Epithelial cell of esophagus (primary cell): ENCODE data around the gene RAB3A.

Source experiments
- DNase-seq: peaks from one replicate; pipeline ENCODE4 v3.0.0; 2010; ENCODE audit warnings: low read depth
- H3K4me3 ChIP-seq: 2 replicates; pipeline ENCODE4 v1.5.1; 2011; ENCODE audit warnings: mild to moderate bottlenecking, low read length, control low read depth
- TF ChIP-seq, protein P1 (sequence below): IDR thresholded peaks from 2 replicates; pipeline ENCODE4 v1.5.1; 2011; ENCODE audit warnings: low read depth, mild to moderate bottlenecking, low read length, control low read depth, inconsistent platforms; ENCODE audit not compliant: insufficient read depth; ENCODE audit errors: missing control alignments

Gene RAB3A

DNA sequence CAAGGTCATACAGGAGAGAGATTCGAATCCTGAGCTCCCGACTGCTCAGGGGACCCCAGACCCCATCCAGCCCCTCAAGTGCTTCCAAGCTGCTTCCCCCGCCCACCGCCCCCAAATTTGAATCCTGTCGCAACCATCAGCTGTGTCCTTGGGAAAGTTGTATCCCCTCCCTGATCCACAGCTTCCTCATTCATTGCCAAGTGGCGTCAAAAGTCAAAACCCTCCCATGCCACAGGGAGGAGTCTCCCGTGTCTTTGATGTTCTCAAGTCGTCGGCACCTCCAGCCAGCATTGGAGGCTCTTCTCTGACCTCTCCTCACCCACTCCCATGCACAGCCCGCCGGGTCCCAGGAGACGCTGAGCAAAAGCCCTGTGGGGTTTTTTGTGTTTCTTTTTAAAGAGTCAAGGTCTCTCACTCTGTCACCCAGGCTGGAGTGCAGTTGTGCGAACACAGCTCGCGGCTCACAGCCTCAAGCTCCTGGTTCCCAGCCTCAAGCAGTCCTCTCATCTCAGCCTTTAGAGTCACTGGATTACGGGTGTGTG, 33.1 kb downstream of the RAB3A start:
- H3K4me3 ChIP-seq = no peak overlapping the region
- no peak for DNase-seq
- TF ChIP-seq, protein P1, sequence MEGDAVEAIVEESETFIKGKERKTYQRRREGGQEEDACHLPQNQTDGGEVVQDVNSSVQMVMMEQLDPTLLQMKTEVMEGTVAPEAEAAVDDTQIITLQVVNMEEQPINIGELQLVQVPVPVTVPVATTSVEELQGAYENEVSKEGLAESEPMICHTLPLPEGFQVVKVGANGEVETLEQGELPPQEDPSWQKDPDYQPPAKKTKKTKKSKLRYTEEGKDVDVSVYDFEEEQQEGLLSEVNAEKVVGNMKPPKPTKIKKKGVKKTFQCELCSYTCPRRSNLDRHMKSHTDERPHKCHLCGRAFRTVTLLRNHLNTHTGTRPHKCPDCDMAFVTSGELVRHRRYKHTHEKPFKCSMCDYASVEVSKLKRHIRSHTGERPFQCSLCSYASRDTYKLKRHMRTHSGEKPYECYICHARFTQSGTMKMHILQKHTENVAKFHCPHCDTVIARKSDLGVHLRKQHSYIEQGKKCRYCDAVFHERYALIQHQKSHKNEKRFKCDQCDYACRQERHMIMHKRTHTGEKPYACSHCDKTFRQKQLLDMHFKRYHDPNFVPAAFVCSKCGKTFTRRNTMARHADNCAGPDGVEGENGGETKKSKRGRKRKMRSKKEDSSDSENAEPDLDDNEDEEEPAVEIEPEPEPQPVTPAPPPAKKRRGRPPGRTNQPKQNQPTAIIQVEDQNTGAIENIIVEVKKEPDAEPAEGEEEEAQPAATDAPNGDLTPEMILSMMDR = no peak

DNA sequence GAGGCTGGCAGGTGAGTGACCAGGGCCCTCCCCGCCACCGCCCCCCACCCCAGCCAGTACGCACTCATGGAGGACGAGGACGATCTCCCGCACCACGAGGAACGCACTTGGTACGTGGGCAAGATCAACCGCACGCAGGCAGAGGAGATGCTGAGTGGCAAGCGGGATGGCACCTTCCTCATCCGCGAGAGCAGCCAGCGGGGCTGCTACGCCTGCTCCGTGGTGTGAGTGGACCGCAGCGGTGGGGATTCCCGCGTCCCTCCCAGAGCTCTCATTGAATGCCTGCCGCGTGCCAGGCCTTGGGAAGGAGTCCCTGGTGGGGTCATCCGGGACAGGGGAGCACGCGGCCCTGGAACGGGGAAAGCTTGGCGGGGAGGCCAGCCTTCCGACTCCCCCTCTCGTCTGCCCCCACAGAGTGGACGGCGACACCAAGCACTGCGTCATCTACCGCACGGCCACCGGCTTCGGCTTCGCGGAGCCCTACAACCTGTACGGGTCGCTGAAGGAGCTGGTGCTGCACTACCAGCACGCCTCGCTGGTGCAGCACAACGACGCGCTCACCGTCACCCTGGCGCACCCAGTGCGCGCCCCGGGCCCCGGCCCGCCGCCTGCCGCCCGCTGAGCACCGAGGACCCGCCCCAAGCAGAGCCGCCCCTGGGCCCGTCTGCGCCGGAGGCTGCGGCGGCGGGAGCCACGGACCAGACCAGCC, 35.0 kb downstream of the RAB3A start:
- TF ChIP-seq, protein P1 = no peak
- no peak overlapping the region for H3K4me3 ChIP-seq
- DNase-seq = no peak

DNA sequence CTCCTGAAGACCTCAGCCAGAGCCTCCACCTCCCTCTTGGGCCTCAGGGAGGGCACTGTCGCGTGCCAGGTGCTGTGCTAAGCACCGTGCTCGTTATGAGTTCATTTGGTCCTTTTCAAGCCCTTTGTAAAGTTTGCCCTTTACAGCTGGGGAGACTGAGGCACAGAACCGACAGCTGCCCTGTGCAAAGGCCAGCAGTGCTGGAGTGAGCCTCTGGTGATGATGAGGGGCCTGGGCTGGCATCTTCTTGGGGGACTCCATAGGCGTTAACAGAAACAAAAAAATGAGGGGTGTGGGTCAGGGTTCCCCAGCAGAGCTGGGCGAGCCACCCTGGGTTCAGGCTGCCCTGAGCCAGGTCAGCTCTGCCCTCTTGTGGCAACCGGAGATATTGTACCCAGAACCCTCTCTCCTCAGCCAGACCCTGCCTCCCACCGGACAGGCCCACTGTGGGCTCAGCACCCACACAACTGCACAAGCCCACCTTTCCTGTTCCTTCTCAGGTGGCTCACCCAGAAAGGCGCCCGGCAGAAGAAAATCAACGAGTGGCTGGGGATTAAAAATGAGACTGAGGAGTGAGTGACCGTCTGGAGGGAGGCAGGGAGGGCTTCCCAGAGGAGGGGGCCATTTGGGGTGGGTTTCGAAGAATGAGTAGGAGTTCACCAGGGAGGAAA, 35.7 kb downstream of the RAB3A start:
- no peak for DNase-seq
- TF ChIP-seq, protein P1 = peak; percentile 73
- no peak overlapping the region for H3K4me3 ChIP-seq

DNA sequence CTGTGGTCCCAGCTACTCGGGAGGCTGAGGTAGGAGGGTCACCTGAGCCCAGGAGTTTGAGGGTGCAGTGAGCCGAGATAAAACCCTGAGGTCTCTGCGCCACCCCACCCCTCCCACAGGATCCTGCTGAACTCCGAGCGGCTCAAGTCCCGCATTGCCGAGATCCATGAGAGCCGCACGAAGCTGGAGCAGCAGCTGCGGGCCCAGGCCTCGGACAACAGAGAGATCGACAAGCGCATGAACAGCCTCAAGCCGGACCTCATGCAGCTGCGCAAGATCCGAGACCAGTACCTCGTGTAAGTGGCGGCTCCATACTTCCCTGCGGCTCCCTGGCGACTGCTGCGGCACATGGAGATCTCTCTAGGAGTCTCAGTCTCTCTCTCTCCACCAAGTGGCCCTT, 36.8 kb downstream of the RAB3A start:
- TF ChIP-seq, protein P1 = no peak
- no peak for DNase-seq
- no peak overlapping the region for H3K4me3 ChIP-seq

DNA sequence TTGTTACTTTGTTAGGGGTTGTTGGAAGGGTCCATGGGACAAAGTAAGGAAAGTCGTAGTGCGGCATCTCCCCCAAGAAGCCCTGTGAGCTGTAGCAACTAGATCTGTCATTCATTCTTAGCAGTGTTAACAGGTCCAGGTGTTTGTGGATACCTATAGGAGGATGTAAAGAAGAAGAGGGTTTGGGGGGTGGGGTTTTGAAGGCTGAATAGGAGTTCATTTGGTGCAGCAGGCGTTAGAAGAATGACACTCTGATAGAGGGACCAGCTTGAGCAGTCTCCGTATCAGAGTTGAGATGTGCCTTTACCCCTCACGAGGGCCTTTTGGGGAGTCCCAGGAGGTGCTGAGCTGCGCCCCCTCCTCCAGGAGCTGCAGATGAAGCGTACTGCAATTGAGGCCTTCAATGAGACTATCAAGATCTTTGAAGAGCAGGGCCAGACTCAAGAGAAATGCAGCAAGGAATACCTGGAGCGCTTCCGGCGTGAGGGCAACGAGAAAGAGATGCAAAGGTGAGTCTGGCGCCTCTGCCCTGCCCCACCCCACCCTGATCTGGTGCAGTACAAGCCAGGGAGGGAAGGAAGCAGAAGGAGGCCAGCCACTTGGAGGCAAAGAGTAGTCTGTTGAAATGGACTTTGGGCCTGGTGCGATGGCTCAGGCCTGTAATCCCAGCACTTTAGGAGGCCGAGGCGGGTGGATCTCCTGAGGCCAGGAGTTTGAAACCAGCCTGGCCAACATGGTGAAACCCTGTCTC, 37.9 kb downstream of the RAB3A start:
- no peak overlapping the region for H3K4me3 ChIP-seq
- TF ChIP-seq, protein P1 = no peak
- no peak for DNase-seq

DNA sequence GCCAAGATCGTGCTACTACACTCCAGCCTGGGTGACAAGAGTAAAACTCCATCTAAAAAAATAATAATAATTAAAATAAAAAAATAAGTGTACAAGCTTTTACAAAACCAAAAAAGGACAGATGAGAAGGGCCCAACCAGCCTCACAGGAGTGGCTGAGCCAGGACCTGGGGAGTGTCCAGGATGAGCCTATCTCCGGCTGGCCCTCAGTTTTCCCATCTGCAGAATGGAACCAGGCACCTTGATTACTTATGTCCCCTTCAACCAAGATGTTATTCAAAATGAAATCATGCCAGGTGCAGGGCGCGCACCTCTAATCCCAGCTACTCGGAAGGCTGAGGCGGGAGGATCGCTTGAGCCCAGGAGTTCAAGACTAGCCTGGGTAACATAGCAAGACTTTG, 39.8 kb downstream of the RAB3A start:
- H3K4me3 ChIP-seq = no peak overlapping the region
- TF ChIP-seq, protein P1 = no peak
- DNase-seq = no peak
